Measurements from ENCODE around the gene YDJC.
"Not testable (repeated sequence)": the region's sequence is repeated elsewhere in the genome, so short reads cannot be mapped to it uniquely, and the experiment has no call there.

The YDJC gene

GRCh38 chr22:21652010-21652546 lies 22.3 kb upstream of the YDJC start:
- DNase-seq (ENCODE audit: low read depth in 3 of 3), result peak; percentile 72 to 90 (median 78)

DNA sequence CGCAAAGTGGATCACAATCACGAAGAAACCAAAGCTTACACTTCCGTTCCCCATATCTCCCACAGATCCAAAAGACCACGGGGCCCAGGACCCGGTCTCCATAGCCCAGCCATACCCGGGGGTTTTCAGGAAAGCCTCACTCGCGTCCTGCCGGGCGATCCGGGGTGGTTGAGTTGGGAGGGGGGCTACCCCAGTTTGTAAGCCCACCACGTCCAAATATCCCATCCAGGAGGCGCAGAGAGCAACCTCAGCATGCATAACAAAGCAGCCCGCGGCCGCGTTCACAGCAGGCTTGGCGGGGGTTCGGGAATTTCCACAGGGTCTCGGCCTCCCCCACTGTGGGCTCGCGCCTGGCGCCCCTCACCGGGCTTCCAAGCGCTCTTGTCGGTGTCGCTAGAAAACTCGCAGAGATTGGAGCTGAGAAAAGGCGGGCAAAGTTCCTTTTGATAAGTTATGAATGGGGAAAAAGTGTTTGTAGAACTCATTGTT lies 21.7 kb upstream of the YDJC start:
- no peak for DNase-seq (ENCODE audit: low read depth in 3 of 3)

DNA sequence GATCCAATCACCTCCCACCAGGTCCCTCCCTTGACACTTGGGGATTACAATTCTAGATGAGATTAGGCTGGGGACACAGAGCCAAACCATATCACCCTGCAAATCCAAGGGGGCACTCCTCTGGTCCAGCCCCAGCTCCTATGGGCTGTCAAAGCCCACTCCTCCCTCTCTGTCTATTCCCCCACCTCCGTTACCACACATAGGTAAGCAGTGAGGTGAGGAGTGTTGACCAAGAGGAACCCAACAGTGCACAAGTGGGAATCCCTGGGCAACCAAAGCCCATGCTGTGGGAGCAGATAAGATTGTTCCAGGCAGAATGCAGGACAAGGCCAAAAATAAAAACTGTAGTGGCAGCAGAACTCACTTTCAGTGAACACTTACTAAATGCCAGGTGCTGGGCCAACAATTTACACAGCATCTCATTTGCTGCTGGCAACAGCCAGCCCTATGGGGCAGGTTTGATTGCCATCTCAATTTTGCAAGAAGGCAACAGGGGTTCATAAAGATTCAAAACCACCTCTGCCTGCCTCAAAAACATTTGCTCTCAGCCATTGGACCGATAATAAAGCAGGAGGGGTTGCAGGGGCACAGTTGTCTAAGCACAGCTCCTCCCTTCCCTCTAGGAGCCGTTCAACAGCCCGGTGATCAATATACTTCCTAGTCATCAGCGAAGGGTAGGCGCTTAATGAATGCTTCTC lies 21.1 kb upstream of the YDJC start:
- no peak for DNase-seq (ENCODE audit: low read depth in 3 of 3)

DNA sequence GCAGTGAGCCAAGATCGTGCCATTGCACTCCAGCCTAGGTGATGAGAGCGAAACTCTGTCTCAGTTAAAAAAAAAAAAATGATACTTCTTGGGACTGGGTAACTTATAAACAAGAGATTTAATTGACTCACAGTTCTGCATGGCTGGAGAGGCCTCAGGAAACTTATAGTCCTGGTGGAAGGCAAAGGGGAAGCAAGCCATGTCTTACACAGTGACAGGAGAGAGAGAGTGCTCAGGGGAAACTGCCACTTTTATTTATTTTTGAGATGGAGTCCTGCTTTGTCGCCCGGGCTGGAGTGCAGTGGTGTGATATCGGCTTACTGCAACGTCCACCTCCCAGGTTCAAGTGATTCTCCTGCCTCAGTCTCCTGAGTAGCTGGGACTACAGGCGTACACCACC lies 20.5 kb upstream of the YDJC start:
- no peak for DNase-seq (ENCODE audit: low read depth in 3 of 3)

GRCh38 chr22:21646608-21647590 lies 17.1 kb upstream of the YDJC start:
- peak in 2 of 3 experiments; percentile 59 to 74 for DNase-seq (ENCODE audit: low read depth in 3 of 3)

DNA sequence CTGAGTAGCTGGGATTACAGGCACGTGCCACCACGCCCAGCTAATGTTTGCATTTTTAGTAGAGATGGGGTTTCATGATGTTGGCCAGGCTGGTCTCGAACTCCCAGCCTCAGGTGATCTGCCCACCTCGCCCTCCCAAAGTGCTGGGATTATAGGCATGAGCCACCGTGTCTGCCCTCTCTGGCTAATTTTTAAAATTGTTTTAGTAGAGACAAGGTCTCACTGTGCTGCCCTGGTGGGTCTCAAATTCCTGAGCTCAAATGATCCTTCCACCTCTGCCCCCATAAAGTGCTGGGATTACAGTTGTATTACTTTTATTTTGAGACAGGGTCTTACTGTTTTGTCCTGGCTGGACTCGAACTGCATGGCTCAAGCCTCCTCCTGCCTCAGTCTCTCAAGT lies 15.7 kb upstream of the YDJC start:
- not testable (repeated sequence) for DNase-seq (ENCODE audit: low read depth in 3 of 3)

DNA sequence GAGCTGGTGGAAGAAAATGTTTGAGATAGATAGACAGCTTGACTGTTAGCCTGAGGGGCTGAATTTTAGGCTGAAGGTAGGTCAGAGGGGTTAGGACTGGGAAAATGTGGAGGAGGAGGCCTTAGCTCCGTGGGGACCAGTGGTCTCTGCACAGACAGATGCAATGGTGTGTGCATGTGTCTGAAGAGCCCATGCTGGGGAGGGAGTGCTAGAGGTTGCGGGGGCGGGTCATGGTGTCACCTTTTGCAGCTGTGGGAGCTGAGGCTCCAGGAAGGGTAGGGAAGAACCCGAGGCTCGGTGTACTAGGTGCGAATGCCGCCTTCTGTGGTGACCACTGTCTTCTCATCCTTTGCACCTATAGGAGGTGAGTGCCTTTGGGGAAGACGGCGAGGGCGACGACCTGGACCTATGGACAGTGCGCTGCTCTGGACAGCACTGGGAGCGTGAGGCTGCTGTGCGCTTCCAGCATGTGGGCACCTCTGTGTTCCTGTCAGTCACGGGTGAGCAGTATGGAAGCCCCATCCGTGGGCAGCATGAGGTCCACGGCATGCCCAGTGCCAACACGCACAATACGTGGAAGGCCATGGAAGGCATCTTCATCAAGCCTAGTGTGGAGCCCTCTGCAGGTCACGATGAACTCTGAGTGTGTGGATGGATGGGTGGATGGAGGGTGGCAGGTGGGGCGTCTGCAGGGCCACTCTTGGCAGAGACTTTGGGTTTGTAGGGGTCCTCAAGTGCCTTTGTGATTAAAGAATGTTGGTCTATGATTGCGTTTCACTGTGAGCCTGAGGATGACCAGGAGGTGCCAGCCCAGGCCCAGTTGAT lies 13.9 kb upstream of the YDJC start:
- DNase-seq (ENCODE audit: low read depth in 3 of 3), result no peak

DNA sequence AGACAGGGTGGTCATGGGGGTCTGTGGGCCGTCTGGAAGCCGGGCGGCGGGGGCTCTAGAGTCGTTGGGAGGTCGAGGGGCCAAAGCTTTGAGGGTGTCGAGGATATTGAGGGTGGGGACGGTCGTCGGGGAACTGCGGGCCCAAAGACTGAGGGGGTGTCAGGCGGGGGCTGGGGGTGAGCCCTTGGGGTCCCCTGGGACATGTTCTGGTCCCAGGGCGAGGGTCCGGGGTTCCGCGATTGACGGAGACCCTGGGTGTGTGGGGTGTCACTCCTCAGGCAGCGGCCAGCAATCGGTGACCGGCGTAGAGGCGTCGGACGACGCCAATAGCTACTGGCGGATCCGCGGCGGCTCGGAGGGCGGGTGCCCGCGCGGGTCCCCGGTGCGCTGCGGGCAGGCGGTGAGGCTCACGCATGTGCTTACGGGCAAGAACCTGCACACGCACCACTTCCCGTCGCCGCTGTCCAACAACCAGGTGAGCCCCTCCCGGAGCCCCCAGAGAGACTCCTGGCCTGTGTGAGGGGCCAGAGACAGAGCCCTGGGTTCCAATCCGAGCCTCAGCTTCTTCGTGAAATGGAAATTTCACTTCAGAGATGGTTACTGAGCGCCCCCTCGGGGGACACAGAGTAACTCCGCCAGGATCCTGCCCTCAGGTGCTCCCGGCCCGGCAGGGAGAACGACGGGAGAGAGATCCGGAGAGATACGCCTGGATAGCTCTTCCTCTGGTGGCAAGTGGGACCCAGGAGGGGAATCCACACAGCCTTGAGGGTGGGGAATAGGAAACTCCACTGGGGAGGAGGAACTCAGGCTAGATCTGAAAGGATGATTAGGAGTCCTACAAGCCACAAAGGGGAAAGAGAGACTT lies 13.0 kb upstream of the YDJC start:
- peak in 1 of 3 experiments; percentile 66 for DNase-seq (ENCODE audit: low read depth in 3 of 3)

DNA sequence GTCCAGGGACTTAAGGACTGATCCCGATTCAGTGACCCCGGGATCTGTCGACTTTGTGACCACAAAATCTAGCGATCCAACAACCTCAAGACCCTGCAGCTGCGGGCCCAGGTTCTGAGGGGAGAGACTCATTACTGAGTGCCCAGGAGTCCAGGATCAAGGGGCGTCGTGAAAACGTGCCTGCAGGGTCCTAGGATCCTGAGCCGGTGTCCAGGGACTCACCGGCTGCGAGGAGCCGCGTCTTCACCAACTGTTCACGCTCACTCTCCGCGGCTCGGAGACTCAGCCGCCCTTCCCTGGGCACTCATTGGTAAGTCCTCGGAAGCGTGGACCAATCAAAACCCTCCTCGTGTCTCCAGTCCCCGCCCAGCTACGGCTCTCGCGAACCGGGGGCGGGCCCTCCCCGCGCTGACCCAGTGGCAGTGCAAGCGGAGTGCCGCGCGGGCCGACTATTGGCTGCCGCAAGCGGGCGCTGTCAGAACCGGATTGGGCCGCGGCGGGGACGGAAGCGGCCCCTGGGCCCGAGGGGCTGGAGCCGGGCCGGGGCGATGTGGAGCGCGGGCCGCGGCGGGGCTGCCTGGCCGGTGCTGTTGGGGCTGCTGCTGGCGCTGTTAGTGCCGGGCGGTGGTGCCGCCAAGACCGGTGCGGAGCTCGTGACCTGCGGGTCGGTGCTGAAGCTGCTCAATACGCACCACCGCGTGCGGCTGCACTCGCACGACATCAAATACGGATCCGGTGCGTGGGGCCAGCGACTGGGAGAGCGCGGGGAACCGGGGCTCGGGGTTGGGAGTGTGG lies 12.2 kb upstream of the YDJC start, which contains the start of gene SDF2L1:
TSS of gene SDF2L1 (plus strand) at position 514 of the 795 bp plus-strand sequence. CDS start at position 549, 35 bp downstream.
- DNase-seq (ENCODE audit: low read depth in 3 of 3), result peak; percentile 96 to 98 (median 97)

DNA sequence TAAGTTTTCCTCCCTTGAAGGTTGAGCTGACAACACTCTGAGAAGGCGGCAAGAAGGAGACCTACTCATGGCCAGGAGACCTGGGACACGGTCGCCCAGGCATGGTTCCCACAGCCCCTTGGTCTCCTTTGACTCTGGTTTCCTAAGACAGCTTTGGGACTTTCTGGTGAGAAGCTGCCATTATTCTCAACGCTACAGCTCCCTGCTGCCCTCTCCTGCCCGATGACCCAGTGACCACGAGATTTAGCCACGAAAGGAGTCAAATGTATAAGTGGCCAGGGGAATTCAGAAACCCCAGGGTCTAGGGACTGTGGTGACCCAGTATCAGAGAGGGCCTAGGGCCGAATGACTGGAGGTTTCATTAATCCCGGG lies 11.6 kb upstream of the YDJC start:
- DNase-seq (ENCODE audit: low read depth in 3 of 3), result no peak

DNA sequence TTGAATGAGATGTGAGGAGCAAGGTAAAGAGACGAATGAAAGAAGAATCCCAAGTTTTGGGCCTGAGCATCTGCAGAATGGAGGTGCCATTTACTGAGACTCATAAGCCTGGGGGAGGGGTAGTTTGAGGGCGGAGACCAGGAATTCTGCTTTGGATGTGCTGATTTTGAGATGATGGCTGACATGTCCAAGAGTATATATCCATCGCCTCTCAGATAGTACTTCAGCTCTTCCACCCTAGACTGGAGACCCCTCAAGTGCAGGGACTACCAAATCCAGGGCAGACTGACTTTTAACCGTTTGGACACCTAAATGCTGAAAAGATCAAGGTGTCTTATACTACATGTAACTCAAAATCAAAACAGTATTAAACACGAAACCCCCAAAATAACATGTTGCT lies 11.0 kb upstream of the YDJC start:
- no peak for DNase-seq (ENCODE audit: low read depth in 3 of 3)

- DNase-seq (ENCODE audit: low read depth in 3 of 3), result no peak
Measured at GRCh38 chr22:21639359-21639758, 9.5 kb upstream of the YDJC start.

- DNase-seq (ENCODE audit: low read depth in 3 of 3), result not testable (repeated sequence)
Measured at GRCh38 chr22:21637450-21637849, 7.6 kb upstream of the YDJC start.

DNA sequence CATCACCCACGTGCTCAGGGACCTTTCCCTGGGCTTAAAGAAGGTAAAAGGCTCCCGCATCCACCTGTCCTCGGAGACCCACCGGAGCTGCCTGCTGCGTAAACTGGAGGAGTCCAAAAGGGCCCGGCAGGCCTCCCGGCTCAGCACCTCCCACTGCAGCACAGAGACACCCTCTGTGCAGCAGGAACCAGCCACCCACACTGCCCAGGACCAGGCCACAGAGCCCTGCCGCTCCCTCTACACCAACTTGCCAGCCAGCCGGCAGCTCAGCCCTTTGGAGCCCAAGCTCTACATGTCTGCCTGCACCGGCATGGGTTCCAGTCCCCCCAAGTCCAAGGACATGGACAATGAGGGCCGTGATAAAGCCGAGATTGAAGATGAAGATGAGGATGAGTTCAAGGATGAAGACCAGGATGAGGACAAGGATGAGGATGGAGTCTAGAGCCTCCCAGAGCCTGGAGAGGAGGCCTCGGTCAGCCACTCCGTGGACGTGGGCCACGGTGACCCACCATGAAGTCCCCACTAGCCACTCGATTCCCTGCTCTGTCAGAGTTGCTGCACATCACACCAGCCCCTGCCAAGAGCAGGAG lies 6.9 kb upstream of the YDJC start:
- DNase-seq (ENCODE audit: low read depth in 3 of 3), result no peak

- DNase-seq (ENCODE audit: low read depth in 3 of 3), result no peak
Measured at GRCh38 chr22:21635771-21636510, 6.1 kb upstream of the YDJC start.

DNA sequence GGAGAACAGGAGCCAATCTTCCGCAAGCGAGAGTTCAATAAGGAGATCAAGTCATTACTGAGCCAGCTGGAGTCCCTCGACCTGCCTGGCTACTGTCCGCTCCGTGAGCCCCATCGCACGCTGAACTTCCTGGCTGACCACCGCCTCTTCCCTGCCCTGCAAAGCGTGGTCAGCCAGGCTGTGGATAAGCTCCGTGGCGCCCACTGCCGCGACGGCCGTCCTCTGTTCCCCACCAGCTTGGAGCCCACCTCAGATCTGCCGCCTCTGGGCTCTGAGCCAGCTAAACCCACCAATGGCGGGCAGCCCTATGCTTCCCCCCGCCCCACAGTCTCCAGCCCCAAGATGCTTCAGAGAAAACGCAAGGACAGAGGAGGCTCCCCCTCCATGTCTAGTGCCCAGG lies 5.0 kb upstream of the YDJC start:
- DNase-seq (ENCODE audit: low read depth in 3 of 3), result no peak

GRCh38 chr22:21634081-21634480 lies 4.3 kb upstream of the YDJC start:
- DNase-seq (ENCODE audit: low read depth in 3 of 3), result no peak

GRCh38 chr22:21633481-21633880 lies 3.7 kb upstream of the YDJC start:
- DNase-seq (ENCODE audit: low read depth in 3 of 3), result no peak

DNA sequence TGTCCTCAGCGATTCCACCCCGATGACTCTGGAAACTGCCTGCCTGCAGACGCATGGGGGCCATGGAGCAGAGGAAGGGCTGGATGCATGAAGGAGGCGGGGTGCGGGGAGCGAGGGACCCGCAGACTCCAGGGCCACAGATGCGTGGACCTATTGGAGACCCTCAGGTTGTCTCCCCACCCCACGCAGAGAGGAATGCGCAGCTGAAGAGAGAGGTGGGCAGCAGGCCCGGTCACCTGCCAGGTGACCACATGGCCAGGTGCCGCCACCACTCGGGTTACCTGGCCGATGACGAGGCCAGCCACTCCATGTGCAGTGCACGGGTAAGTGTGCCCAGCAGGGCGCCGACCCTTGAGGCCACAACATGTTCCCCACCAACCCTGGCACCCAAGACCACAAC lies 3.1 kb upstream of the YDJC start:
- DNase-seq (ENCODE audit: low read depth in 3 of 3), result no peak

All from stimulated activated CD4-positive, alpha-beta T cell treated with anti-CD3 and anti-CD28 coated beads, TNF-alpha, amount 100 ng/mL, for 24 hours (primary cell).